Measurements from ENCODE around the gene SLC9A7.

SLC9A7 gene

GRCh38 chrX:46574774-46575381 is 184.0 kb downstream of the SLC9A7 start:
- no peak for TF ChIP-seq CTCF (conservative IDR thresholded peaks at IDR 0.05; ENCODE audit: low read depth, low read length)
- H4K20me1 ChIP-seq (ENCODE audit: insufficient read depth) = no peaks in the 10 kb centered on the region
- no peaks in the 10 kb centered on the region for H3K36me3 ChIP-seq (ENCODE audit: insufficient read depth)
- peaks cover 24% of the 10 kb centered on the region for H3K4me1 ChIP-seq (ENCODE audit: low read depth, poor library complexity, severe bottlenecking)
- no peaks in the 10 kb centered on the region for H3K27me3 ChIP-seq (ENCODE audit: insufficient read depth, low read depth)
- no peak overlapping the region for H3K27ac ChIP-seq
- peak overlapping the region; percentile 46; the same call in 1 of the 2 replicates for H3K9ac ChIP-seq
- H3K4me3 ChIP-seq (IDR thresholded peaks at IDR 0.05; ENCODE audit: insufficient read depth, low read depth, low read length) = no peak overlapping the region
- peak overlapping the region; percentile 83 for H2AFZ ChIP-seq (ENCODE audit: low read depth)
- H3K4me2 ChIP-seq = peak overlapping the region; percentile 33
- H3K79me2 ChIP-seq (ENCODE audit: insufficient read depth, low read depth) = no peaks in the 10 kb centered on the region

GRCh38 chrX:46573892-46574773 is 184.8 kb downstream of the SLC9A7 start:
- H2AFZ ChIP-seq (ENCODE audit: low read depth) = peak overlapping the region; percentile 83
- peaks cover 24% of the 10 kb centered on the region for H3K4me1 ChIP-seq (ENCODE audit: low read depth, poor library complexity, severe bottlenecking)
- H3K79me2 ChIP-seq (ENCODE audit: insufficient read depth, low read depth) = no peaks in the 10 kb centered on the region
- no peaks in the 10 kb centered on the region for H4K20me1 ChIP-seq (ENCODE audit: insufficient read depth)
- no peaks in the 10 kb centered on the region for H3K36me3 ChIP-seq (ENCODE audit: insufficient read depth)
- H3K27ac ChIP-seq = peak overlapping the region; percentile 54
- H3K9ac ChIP-seq = peak overlapping the region; percentile 46
- H3K4me3 ChIP-seq (IDR thresholded peaks at IDR 0.05; ENCODE audit: insufficient read depth, low read depth, low read length) = no peak overlapping the region
- H3K4me2 ChIP-seq = peak overlapping the region; percentile 66; the same call in 1 of the 2 replicates
- TF ChIP-seq CTCF (conservative IDR thresholded peaks at IDR 0.05; ENCODE audit: low read depth, low read length) = no peak
- no peaks in the 10 kb centered on the region for H3K27me3 ChIP-seq (ENCODE audit: insufficient read depth, low read depth)

- H3K4me3 ChIP-seq (IDR thresholded peaks at IDR 0.05; ENCODE audit: insufficient read depth, low read depth, low read length) = no peak within 1 kb of the TSS
- H4K20me1 ChIP-seq (ENCODE audit: insufficient read depth) = no peaks in the 10 kb centered on the region
- H2AFZ ChIP-seq (ENCODE audit: low read depth) = peak within 1 kb of the TSS; percentile 83
- no peaks in the 10 kb centered on the region for H3K36me3 ChIP-seq (ENCODE audit: insufficient read depth)
- H3K27me3 ChIP-seq (ENCODE audit: insufficient read depth, low read depth) = no peaks in the 10 kb centered on the region
- H3K79me2 ChIP-seq (ENCODE audit: insufficient read depth, low read depth) = no peaks in the 10 kb centered on the region
- H3K4me2 ChIP-seq = peak within 1 kb of the TSS; percentile 66
- 0 out of 2 replicates have a peak, but pooled peaks have one; percentile 13 for TF ChIP-seq CTCF (conservative IDR thresholded peaks at IDR 0.05; ENCODE audit: low read depth, low read length)
- peak within 1 kb of the TSS; percentile 67 for H3K27ac ChIP-seq
- peaks cover 24% of the 10 kb centered on the region for H3K4me1 ChIP-seq (ENCODE audit: low read depth, poor library complexity, severe bottlenecking)
- H3K9ac ChIP-seq = peak within 1 kb of the TSS; percentile 46
These were observed 185.5 kb downstream of the SLC9A7 start, which contains the start of gene CHST7 for GRCh38 chrX:46573331-46573891. Gene CHST7 (plus strand): TSS chrX:46573765. CDS start chrX:46573932, 167 bp downstream.

DNA sequence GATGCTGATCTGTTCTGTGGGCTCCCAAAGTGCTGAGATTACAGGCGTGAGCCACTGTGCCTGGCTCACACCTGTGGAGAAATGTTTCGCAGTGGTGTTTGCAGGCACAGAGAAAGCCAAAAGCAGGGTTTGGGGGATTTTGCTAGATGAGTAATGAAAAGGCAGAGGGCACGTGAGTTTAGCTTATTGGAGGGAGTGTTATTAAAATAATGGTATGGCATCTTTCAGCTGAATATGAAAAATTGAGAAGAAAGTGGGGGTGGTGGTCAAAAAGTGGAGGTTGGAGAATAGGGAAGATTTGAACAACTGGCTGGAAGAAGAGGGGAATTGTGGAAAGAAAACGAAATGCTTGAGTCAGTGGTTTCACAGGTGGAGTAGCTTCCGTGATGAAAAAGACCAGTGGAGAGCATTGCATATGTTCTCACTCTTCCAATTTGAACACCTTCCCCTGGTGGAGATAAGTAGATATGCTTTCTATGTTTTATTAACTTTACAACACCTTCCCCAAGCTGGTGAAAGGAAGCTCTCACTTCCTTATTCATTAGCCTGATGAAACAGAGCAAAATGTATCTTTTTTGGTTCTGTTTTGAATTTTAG is 186.5 kb downstream of the SLC9A7 start:
- Histone ChIP-seq H2AFZ (ENCODE audit: low read depth) (peak overlapping the region; percentile 83), H3K27me3 (ENCODE audit: insufficient read depth, low read depth) (no peaks in the 10 kb centered on the region), H3K4me1 (ENCODE audit: low read depth, poor library complexity, severe bottlenecking) (peaks cover 24% of the 10 kb centered on the region), H3K79me2 (ENCODE audit: insufficient read depth, low read depth) (no peaks in the 10 kb centered on the region), H3K36me3 (ENCODE audit: insufficient read depth) (no peaks in the 10 kb centered on the region), H3K4me3 (IDR thresholded peaks at IDR 0.05; ENCODE audit: insufficient read depth, low read depth, low read length) (no peak overlapping the region), H3K9ac (no peak overlapping the region), H3K4me2 (peak overlapping the region; percentile 66), H3K27ac (peak overlapping the region; percentile 67), H4K20me1 (ENCODE audit: insufficient read depth) (no peaks in the 10 kb centered on the region)
- no peak for TF ChIP-seq CTCF (conservative IDR thresholded peaks at IDR 0.05; ENCODE audit: low read depth, low read length)

All from KMS-11 (cell line).